H7 (cell line): ENCODE data around the gene ADCY7. TPM values are rescaled to one million over a fixed set of nuclear protein-coding genes. Genes with fewer than 3 reads are reported as not detected.

Source experiments
- DNase-seq: peaks from one replicate; pipeline ENCODE4 v3.0.0; 2012
- H3K27me3 ChIP-seq: 2 replicates; pipeline ENCODE4 v1.6.0; 2011; ENCODE audit warnings: mild to moderate bottlenecking, low read length; ENCODE audit not compliant: control insufficient read depth, insufficient read depth
- H3K36me3 ChIP-seq: replicated peaks from 2 replicates; pipeline ENCODE4 v1.5.1; 2011; ENCODE audit warnings: low read length; ENCODE audit not compliant: control insufficient read depth, insufficient read depth
- H3K4me3 ChIP-seq: 2 replicates; pipeline ENCODE4 v1.5.1; 2011; ENCODE audit warnings: low read depth, mild to moderate bottlenecking, control low read depth, low read length, moderate library complexity; ENCODE audit not compliant: insufficient read depth
- total RNA-seq: library from RNA; depleted of rRNA; stranded (reverse); fragments of >200 nt; shearing (Covaris generic); gene quantifications from 2 replicates; pipeline ENCODE4 v1.2.3, GENCODE V29; 2014

ADCY7 gene
- total RNA-seq, 1 experiment from 2014 or later, result 2.5 TPM

GRCh38 chr16:50256604-50257003, 9.7 kb upstream of the ADCY7 start:
- no peak overlapping the region for H3K4me3 ChIP-seq
- H3K27me3 ChIP-seq, result no peaks in the 10 kb centered on the region
- no peak for DNase-seq
- no peaks in the 10 kb centered on the region for H3K36me3 ChIP-seq

GRCh38 chr16:50257876-50258275, 8.5 kb upstream of the ADCY7 start:
- H3K4me3 ChIP-seq, result no peak overlapping the region
- DNase-seq, result no peak
- H3K36me3 ChIP-seq, result no peaks in the 10 kb centered on the region
- no peaks in the 10 kb centered on the region for H3K27me3 ChIP-seq

DNA sequence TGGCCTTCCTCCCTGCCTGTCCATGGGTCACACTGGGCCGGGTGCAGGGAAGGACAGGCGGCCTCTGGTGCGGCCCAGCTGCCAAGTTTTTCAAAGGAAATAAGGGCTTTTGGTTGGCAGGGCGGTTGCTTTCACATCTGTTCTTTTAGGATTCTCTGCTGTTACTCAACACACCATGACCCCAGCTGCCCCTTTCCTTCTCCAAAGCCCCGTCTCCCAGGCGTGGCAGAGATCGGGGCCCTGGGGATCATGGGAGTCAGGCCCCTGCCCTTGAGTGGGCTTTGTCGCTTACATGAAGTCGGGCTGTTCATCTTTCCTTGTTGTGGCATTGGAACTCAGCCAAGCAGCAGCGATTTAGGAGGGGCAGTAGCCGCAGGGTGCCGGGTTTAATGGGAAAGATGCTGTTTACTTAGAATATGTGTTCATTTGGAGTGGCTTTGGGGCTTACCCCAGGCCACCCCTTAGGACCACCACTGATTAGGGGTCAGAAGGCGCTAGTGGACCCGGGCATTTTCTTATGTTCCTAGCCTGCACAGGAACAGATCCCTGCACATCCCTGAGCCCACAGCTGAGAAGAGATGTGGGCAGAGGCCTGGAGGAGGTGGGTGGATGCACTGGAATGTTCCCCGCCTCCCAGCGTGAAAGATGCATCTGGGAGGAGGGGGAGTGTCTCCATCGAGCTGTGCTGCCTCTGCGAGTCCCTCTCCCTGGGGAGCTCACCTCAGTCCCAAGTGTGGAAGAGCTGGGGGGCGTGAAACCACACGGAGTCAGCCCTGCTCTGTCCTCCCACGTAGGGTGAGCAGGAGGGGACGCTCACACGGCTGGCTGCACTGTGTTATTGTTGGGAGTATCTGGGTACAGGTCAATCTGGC, 6.8 kb upstream of the ADCY7 start:
- DNase-seq, result peak; percentile 57
- H3K4me3 ChIP-seq, result no peak overlapping the region
- H3K36me3 ChIP-seq, result no peaks in the 10 kb centered on the region
- no peaks in the 10 kb centered on the region for H3K27me3 ChIP-seq

- no peaks in the 10 kb centered on the region for H3K36me3 ChIP-seq
- no peak for DNase-seq
- no peak overlapping the region for H3K4me3 ChIP-seq
- H3K27me3 ChIP-seq, result no peaks in the 10 kb centered on the region
Observed at GRCh38 chr16:50260206-50261159, 5.9 kb upstream of the ADCY7 start.

- no peaks in the 10 kb centered on the region for H3K36me3 ChIP-seq
- no peak for DNase-seq
- H3K4me3 ChIP-seq, result no peak overlapping the region
- H3K27me3 ChIP-seq, result no peaks in the 10 kb centered on the region
Observed at GRCh38 chr16:50261160-50261706, 5.1 kb upstream of the ADCY7 start.

GRCh38 chr16:50261707-50262235, 4.6 kb upstream of the ADCY7 start:
- H3K36me3 ChIP-seq, result no peaks in the 10 kb centered on the region
- H3K27me3 ChIP-seq, result no peaks in the 10 kb centered on the region
- no peak for DNase-seq
- H3K4me3 ChIP-seq, result no peak overlapping the region

- no peak for DNase-seq
- H3K4me3 ChIP-seq, result no peak overlapping the region
- no peaks in the 10 kb centered on the region for H3K27me3 ChIP-seq
- no peaks in the 10 kb centered on the region for H3K36me3 ChIP-seq
Observed at GRCh38 chr16:50263060-50263909, 3.1 kb upstream of the ADCY7 start.

DNA sequence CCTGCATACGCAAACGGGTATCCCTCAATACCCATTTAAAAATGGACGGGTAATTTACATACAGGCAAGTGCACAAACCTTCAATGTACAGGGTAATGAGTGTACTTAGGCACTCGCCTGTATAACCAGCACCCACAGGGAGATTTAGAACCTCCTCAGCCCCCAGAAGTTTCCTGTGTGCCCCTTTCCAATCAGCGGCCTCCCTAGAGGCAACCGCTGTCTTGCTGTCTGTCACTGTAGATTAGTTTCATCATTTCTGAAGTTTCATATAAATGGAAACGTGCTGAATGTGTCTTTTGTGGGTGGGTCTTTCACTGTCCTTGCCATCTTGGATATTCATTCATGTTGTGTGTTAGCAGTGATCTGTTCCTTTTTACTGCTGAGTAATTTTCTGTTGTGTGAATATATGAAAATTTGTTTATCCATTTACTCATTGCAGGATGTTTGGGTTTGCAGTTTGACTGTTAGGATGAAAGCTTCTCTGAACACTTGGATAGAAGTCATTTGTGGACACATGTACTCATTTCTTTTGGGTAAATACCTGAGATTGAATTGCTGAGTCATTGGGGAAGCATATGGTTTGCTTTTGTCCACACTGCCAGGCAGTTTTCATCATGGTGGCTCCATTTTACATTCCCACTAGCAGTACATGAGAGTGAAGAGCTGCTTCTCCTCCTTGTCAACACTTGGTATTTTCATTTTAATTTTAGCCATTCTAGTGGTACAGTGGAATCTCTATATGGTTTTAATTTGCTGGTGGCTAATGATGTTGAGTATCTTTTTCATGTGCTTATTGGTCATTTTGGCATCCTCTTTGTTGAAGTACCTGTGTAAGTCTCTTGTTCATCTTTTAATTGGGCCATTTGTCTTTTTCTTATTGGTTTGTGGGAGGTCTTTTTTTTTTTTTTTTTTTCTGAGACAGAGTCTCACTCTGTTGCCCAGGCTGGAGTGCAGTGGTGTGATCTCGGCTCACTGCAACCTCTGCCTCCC, 2.1 kb upstream of the ADCY7 start:
- Histone ChIP-seq H3K4me3 (no peak overlapping the region), H3K36me3 (no peaks in the 10 kb centered on the region), H3K27me3 (no peaks in the 10 kb centered on the region)
- no peak for DNase-seq

DNA sequence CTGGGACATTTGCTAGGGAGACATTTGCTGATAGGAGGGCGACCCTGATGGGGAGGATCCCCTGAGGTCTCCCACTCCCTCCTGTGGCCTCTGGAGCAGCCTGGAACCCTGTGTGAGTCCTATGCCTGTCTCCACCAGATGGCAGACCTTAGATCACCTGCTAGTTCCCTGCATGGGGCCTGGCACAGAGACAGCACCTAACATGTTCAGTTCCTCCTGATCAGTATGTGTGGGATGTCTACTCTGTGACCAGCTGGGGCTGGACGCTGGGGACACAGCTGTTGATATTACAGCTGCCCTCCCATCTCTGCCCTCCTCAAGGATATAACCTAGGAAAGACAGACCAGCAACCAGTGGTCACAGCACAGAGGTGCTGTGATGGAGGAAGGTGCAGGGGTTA, 1.1 kb upstream of the ADCY7 start:
- no peak overlapping the region for H3K4me3 ChIP-seq
- DNase-seq, result peak; percentile 65
- no peaks in the 10 kb centered on the region for H3K27me3 ChIP-seq
- H3K36me3 ChIP-seq, result no peaks in the 10 kb centered on the region

DNA sequence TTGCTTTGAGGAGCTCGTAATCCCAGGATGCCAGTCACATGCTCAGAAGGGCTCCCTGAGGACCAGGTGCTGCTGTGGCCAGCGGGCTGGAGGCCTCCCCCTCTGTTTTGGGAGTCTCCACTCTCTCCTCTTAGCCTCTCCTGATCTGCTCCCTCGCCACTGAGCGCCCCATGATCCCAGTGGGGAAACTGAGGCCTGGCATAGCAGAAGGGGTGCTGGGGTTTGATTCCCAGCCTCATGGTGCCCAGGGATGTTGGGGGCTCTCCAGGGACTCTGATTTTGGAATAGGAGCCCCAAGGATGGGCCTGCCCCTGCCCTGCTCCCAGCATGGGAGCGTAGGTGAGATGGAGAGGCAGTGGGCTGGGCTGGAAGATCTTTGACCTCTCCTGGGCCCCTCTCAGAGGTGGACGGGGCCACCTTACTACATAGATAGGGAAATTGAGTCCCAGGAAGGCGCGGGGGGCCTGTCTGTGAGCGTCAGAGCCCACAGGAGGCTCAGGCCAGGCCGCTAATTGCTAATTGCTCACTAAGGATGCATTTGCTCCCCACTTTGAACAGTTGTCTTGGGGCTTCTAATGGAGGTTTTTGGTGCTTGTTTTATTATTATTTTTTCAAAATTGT, 525 bp upstream of the ADCY7 start:
- H3K27me3 ChIP-seq, result no peaks in the 10 kb centered on the region
- peak; percentile 35 for DNase-seq
- no peak overlapping the region for H3K4me3 ChIP-seq
- no peaks in the 10 kb centered on the region for H3K36me3 ChIP-seq

- H3K36me3 ChIP-seq, result no peaks in the 10 kb centered on the region
- no peak overlapping the region for H3K4me3 ChIP-seq
- no peaks in the 10 kb centered on the region for H3K27me3 ChIP-seq
- peak; percentile 40 for DNase-seq
Observed at GRCh38 chr16:50267151-50267631, 840 bp downstream of the ADCY7 start.

DNA sequence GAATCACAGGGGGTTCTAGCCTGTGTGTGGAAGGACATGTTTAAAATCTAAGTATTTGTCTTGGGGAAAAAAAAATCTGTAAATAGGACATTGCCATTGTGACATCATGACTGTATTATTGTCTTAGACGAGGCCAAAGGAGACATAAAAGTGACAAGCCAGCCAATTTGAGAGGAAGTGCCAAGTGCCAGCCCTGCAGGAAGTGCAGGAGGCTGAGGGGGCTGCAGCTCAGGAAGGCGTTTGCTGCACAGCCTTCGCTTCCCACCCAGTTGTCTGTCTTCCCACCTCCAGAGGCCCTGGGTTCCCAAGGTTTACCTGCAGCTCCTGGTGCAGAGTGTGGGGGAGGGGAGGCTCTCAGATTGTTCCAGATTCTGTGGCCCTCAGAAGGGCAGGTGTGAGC, 1.3 kb downstream of the ADCY7 start:
- no peaks in the 10 kb centered on the region for H3K27me3 ChIP-seq
- DNase-seq, result peak; percentile 51
- no peaks in the 10 kb centered on the region for H3K36me3 ChIP-seq
- no peak overlapping the region for H3K4me3 ChIP-seq
